Activated naive CD8-positive, alpha-beta T cell (primary cell): ENCODE data around the gene WDR76.
"Not testable (repeated sequence)": the region's sequence is repeated elsewhere in the genome, so short reads cannot be mapped to it uniquely, and the experiment has no call there.

Experiments used
- H3K27ac Mint-ChIP-seq: one replicate; pipeline ENCODE4 v1.8.0; 2021; ENCODE audit warnings: mixed read lengths
- H3K27me3 Mint-ChIP-seq: one replicate; pipeline ENCODE4 v1.8.0; 2021; ENCODE audit warnings: mixed read lengths
- H3K36me3 Mint-ChIP-seq: one replicate; pipeline ENCODE4 v1.8.0; 2021; ENCODE audit warnings: mixed read lengths
- H3K4me1 Mint-ChIP-seq: one replicate; pipeline ENCODE4 v1.8.0; 2021; ENCODE audit warnings: low read depth, mixed read lengths
- H3K4me3 Mint-ChIP-seq: one replicate; pipeline ENCODE4 v1.8.0; 2021; ENCODE audit warnings: mild to moderate bottlenecking, mixed read lengths
- H3K9me3 Mint-ChIP-seq: one replicate; pipeline ENCODE4 v1.8.0; 2021; ENCODE audit warnings: low read depth, mixed read lengths

WDR76 gene

GRCh38 chr15:43832485-43832884, 5.7 kb downstream of the WDR76 start:
- peaks cover 11% of the 10 kb centered on the region for H3K36me3 Mint-ChIP-seq
- not testable (repeated sequence) for H3K27ac Mint-ChIP-seq

GRCh38 chr15:43845421-43845820, 18.6 kb downstream of the WDR76 start:
- Mint-ChIP-seq H3K36me3 (no peaks in the 10 kb centered on the region), H3K27me3 (no peaks in the 10 kb centered on the region), H3K4me3 (no peak overlapping the region), H3K27ac (no peak overlapping the region), H3K4me1 (no peaks in the 10 kb centered on the region), H3K9me3 (no peaks in the 10 kb centered on the region)

More at GRCh38 chr15:43832485-43832884, 5.7 kb downstream of the WDR76 start:
- H3K9me3 Mint-ChIP-seq, H3K27me3 Mint-ChIP-seq, H3K4me3 Mint-ChIP-seq: not testable (repeated sequence)
- H3K4me1 Mint-ChIP-seq: peaks cover 27% of the 10 kb centered on the region

GRCh38 chr15:43851251-43851650, 24.4 kb downstream of the WDR76 start:
- Mint-ChIP-seq H3K9me3 (no peaks in the 10 kb centered on the region), H3K4me1 (no peaks in the 10 kb centered on the region), H3K36me3 (peaks cover 8% of the 10 kb centered on the region), H3K27ac (no peak overlapping the region), H3K4me3 (no peak overlapping the region), H3K27me3 (no peaks in the 10 kb centered on the region)

GRCh38 chr15:43852607-43853006, 25.8 kb downstream of the WDR76 start:
- Mint-ChIP-seq H3K27me3 (no peaks in the 10 kb centered on the region), H3K27ac (no peak overlapping the region), H3K9me3 (no peaks in the 10 kb centered on the region), H3K4me3 (no peak overlapping the region), H3K36me3 (peaks cover 11% of the 10 kb centered on the region), H3K4me1 (no peaks in the 10 kb centered on the region)

- H3K36me3 Mint-ChIP-seq: peaks cover 17% of the 10 kb centered on the region
- no peak overlapping the region for H3K27ac Mint-ChIP-seq
- no peaks in the 10 kb centered on the region for H3K27me3 Mint-ChIP-seq
- no peak overlapping the region for H3K4me3 Mint-ChIP-seq
- H3K4me1 Mint-ChIP-seq: no peaks in the 10 kb centered on the region
- H3K9me3 Mint-ChIP-seq: no peaks in the 10 kb centered on the region
Observed at GRCh38 chr15:43854801-43855200, 28.0 kb downstream of the WDR76 start.

- H3K9me3 Mint-ChIP-seq: no peaks in the 10 kb centered on the region
- no peaks in the 10 kb centered on the region for H3K4me1 Mint-ChIP-seq
- H3K27me3 Mint-ChIP-seq: no peaks in the 10 kb centered on the region
- H3K4me3 Mint-ChIP-seq: no peak overlapping the region
- H3K36me3 Mint-ChIP-seq: peaks cover 18% of the 10 kb centered on the region
- no peak overlapping the region for H3K27ac Mint-ChIP-seq
Observed at GRCh38 chr15:43859546-43859945, 32.7 kb downstream of the WDR76 start.

- peaks cover 13% of the 10 kb centered on the region for H3K36me3 Mint-ChIP-seq
- not testable (repeated sequence) for H3K4me1 Mint-ChIP-seq, H3K4me3 Mint-ChIP-seq, H3K9me3 Mint-ChIP-seq, H3K27ac Mint-ChIP-seq, H3K27me3 Mint-ChIP-seq
Observed at GRCh38 chr15:43866636-43867035, 39.8 kb downstream of the WDR76 start.

GRCh38 chr15:43867096-43867495, 40.3 kb downstream of the WDR76 start:
- peaks cover 14% of the 10 kb centered on the region for H3K36me3 Mint-ChIP-seq
- no peaks in the 10 kb centered on the region for H3K4me1 Mint-ChIP-seq
- no peaks in the 10 kb centered on the region for H3K9me3 Mint-ChIP-seq
- H3K4me3 Mint-ChIP-seq: no peak overlapping the region
- no peaks in the 10 kb centered on the region for H3K27me3 Mint-ChIP-seq
- H3K27ac Mint-ChIP-seq: no peak overlapping the region

- no peak overlapping the region for H3K27ac Mint-ChIP-seq
- no peaks in the 10 kb centered on the region for H3K9me3 Mint-ChIP-seq
- no peaks in the 10 kb centered on the region for H3K27me3 Mint-ChIP-seq
- peaks cover 14% of the 10 kb centered on the region for H3K36me3 Mint-ChIP-seq
- H3K4me1 Mint-ChIP-seq: no peaks in the 10 kb centered on the region
- H3K4me3 Mint-ChIP-seq: no peak overlapping the region
Observed at GRCh38 chr15:43868406-43868805, 41.6 kb downstream of the WDR76 start.

GRCh38 chr15:43871835-43872234, 45.0 kb downstream of the WDR76 start:
- H3K27ac Mint-ChIP-seq: no peak overlapping the region
- no peaks in the 10 kb centered on the region for H3K27me3 Mint-ChIP-seq
- H3K9me3 Mint-ChIP-seq: no peaks in the 10 kb centered on the region
- H3K4me1 Mint-ChIP-seq: no peaks in the 10 kb centered on the region
- H3K4me3 Mint-ChIP-seq: no peak overlapping the region
- H3K36me3 Mint-ChIP-seq: peaks cover 9% of the 10 kb centered on the region

- Mint-ChIP-seq H3K27ac (no peak overlapping the region), H3K27me3 (no peaks in the 10 kb centered on the region), H3K36me3 (peaks cover 9% of the 10 kb centered on the region), H3K4me1 (no peaks in the 10 kb centered on the region), H3K4me3 (no peak overlapping the region), H3K9me3 (no peaks in the 10 kb centered on the region)
Observed at GRCh38 chr15:43872416-43873020, 45.7 kb downstream of the WDR76 start.

- no peak overlapping the region for H3K27ac Mint-ChIP-seq
- peaks cover 9% of the 10 kb centered on the region for H3K36me3 Mint-ChIP-seq
- H3K4me1 Mint-ChIP-seq: no peaks in the 10 kb centered on the region
- H3K9me3 Mint-ChIP-seq: no peaks in the 10 kb centered on the region
- H3K27me3 Mint-ChIP-seq: no peaks in the 10 kb centered on the region
- H3K4me3 Mint-ChIP-seq: no peak overlapping the region
Observed at GRCh38 chr15:43873651-43874050, 46.8 kb downstream of the WDR76 start.

- no peaks in the 10 kb centered on the region for H3K9me3 Mint-ChIP-seq
- no peaks in the 10 kb centered on the region for H3K4me1 Mint-ChIP-seq
- no peak overlapping the region for H3K27ac Mint-ChIP-seq
- H3K27me3 Mint-ChIP-seq: no peaks in the 10 kb centered on the region
- no peak overlapping the region for H3K4me3 Mint-ChIP-seq
- peaks cover 2% of the 10 kb centered on the region for H3K36me3 Mint-ChIP-seq
Observed at GRCh38 chr15:43876872-43877271, 50.1 kb downstream of the WDR76 start.

- no peaks in the 10 kb centered on the region for H3K27me3 Mint-ChIP-seq
- H3K4me3 Mint-ChIP-seq: no peak overlapping the region
- H3K27ac Mint-ChIP-seq: no peak overlapping the region
- H3K9me3 Mint-ChIP-seq: no peaks in the 10 kb centered on the region
- H3K4me1 Mint-ChIP-seq: no peaks in the 10 kb centered on the region
- H3K36me3 Mint-ChIP-seq: peaks cover 2% of the 10 kb centered on the region
Observed at GRCh38 chr15:43877371-43877770, 50.6 kb downstream of the WDR76 start.

GRCh38 chr15:43878446-43878845, 51.6 kb downstream of the WDR76 start:
- Mint-ChIP-seq H3K27ac (no peak overlapping the region), H3K27me3 (no peaks in the 10 kb centered on the region), H3K36me3 (peaks cover 2% of the 10 kb centered on the region), H3K4me3 (no peak overlapping the region), H3K9me3 (no peaks in the 10 kb centered on the region), H3K4me1 (no peaks in the 10 kb centered on the region)
